Measurements from ENCODE around the gene ENPP6.

The ENPP6 gene

DNA sequence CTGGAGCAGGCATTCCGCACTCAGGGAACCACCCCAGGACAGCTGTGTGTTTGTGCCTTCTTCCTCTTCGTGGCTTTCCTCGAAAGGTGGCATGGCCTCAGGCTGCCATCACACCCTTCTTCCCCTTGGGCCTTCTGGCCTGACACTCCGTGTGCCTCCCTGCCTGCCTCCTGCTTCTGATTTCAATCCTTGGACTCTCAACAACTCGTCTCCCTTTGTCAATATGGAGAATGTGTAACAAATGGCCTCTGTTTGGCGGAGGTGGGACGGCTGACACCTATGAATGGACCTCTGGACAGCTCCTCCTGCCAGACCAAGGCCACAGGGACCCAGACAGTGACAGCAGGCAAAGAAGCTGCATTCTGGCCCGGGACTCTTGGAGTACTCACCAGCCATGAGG lies 137.0 kb downstream of the ENPP6 start:
- H3K4me1 ChIP-seq (ENCODE audit: insufficient read depth, low read length, poor library complexity, severe bottlenecking): no peaks in the 10 kb centered on the region
- H3K9me2 ChIP-seq (replicated peaks; ENCODE audit: low read depth, low read length): no peaks in the 10 kb centered on the region
- no peak overlapping the region for H3K4me2 ChIP-seq (ENCODE audit: low read depth, low read length, poor library complexity, severe bottlenecking)
- H3K4me3 ChIP-seq (ENCODE audit: low read length, poor library complexity, severe bottlenecking): no peak overlapping the region
- no peaks in the 10 kb centered on the region for H3K79me2 ChIP-seq (ENCODE audit: insufficient read depth, low read length)
- no peaks in the 10 kb centered on the region for H3F3A ChIP-seq (ENCODE audit: low read depth)
- TF ChIP-seq, protein P1, sequence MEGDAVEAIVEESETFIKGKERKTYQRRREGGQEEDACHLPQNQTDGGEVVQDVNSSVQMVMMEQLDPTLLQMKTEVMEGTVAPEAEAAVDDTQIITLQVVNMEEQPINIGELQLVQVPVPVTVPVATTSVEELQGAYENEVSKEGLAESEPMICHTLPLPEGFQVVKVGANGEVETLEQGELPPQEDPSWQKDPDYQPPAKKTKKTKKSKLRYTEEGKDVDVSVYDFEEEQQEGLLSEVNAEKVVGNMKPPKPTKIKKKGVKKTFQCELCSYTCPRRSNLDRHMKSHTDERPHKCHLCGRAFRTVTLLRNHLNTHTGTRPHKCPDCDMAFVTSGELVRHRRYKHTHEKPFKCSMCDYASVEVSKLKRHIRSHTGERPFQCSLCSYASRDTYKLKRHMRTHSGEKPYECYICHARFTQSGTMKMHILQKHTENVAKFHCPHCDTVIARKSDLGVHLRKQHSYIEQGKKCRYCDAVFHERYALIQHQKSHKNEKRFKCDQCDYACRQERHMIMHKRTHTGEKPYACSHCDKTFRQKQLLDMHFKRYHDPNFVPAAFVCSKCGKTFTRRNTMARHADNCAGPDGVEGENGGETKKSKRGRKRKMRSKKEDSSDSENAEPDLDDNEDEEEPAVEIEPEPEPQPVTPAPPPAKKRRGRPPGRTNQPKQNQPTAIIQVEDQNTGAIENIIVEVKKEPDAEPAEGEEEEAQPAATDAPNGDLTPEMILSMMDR (conservative IDR thresholded peaks at IDR 0.05; ENCODE audit: low read length): no peak
- no peak for TF ChIP-seq EZH2phosphoT487 (IDR thresholded peaks at IDR 0.05; ENCODE audit: borderline replicate concordance)
- no peaks in the 10 kb centered on the region for H3K27me3 ChIP-seq (ENCODE audit: insufficient read depth, low read length, poor library complexity, severe bottlenecking)
- H3K36me3 ChIP-seq (ENCODE audit: insufficient read depth, low read length): no peaks in the 10 kb centered on the region
- no peak overlapping the region for H3K9ac ChIP-seq (ENCODE audit: low read depth, low read length, poor library complexity, severe bottlenecking)
- no peaks in the 10 kb centered on the region for H4K20me1 ChIP-seq (ENCODE audit: insufficient read depth, low read length, poor library complexity, severe bottlenecking)
- no peak overlapping the region for H2AFZ ChIP-seq (ENCODE audit: low read length)
- H3K9me3 ChIP-seq (ENCODE audit: insufficient read depth, low read depth, low read length): no peaks in the 10 kb centered on the region

DNA sequence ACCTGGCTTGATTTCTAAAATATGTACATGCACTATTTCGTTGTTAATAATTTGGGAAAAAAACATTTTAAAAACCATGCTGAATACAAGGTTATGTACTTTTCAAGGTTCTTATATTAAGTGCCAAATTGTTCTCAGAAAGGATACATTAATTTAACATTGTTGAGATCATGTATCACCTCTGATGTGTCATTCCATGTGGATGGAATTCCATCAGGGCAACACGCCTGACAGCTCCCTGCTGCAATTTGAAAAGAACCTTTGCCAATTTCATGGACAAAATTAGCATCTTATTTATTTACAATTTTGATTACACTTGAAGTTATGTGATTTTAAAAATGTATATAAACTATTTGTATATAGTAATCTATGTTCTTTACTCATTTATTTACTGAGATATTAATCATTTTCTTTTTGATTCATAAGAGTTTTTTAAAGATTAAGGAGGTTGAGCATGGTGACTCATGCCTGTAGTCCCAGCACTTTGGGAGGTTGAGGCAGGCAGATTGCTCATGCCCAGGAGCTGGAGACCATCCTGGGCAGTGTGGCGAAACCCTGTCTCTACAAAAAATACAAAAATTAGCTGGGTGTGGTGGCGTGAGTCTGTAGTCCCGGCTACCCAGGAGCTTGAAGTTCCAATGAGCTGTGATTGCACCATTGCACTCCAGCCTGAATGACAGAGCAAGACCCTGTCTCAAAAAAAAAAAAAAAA lies 142.8 kb downstream of the ENPP6 start:
- Histone ChIP-seq H3K4me2 (ENCODE audit: low read depth, low read length, poor library complexity, severe bottlenecking) (no peak overlapping the region), H3K9me3 (ENCODE audit: insufficient read depth, low read depth, low read length) (no peaks in the 10 kb centered on the region; the same call in 1 of the 2 replicates), H3K27me3 (ENCODE audit: insufficient read depth, low read length, poor library complexity, severe bottlenecking) (no peaks in the 10 kb centered on the region), H4K20me1 (ENCODE audit: insufficient read depth, low read length, poor library complexity, severe bottlenecking) (no peaks in the 10 kb centered on the region), H3K79me2 (ENCODE audit: insufficient read depth, low read length) (no peaks in the 10 kb centered on the region), H3K4me1 (ENCODE audit: insufficient read depth, low read length, poor library complexity, severe bottlenecking) (no peaks in the 10 kb centered on the region), H3K9me2 (replicated peaks; ENCODE audit: low read depth, low read length) (no peaks in the 10 kb centered on the region), H3F3A (ENCODE audit: low read depth) (no peaks in the 10 kb centered on the region), H3K4me3 (ENCODE audit: low read length, poor library complexity, severe bottlenecking) (no peak overlapping the region), H2AFZ (ENCODE audit: low read length) (no peak overlapping the region), H3K36me3 (ENCODE audit: insufficient read depth, low read length) (no peaks in the 10 kb centered on the region), H3K9ac (ENCODE audit: low read depth, low read length, poor library complexity, severe bottlenecking) (no peak overlapping the region)
- TF ChIP-seq, protein P1 (conservative IDR thresholded peaks at IDR 0.05; ENCODE audit: low read length): no peak
- no peak for TF ChIP-seq EZH2phosphoT487 (IDR thresholded peaks at IDR 0.05; ENCODE audit: borderline replicate concordance)

DNA sequence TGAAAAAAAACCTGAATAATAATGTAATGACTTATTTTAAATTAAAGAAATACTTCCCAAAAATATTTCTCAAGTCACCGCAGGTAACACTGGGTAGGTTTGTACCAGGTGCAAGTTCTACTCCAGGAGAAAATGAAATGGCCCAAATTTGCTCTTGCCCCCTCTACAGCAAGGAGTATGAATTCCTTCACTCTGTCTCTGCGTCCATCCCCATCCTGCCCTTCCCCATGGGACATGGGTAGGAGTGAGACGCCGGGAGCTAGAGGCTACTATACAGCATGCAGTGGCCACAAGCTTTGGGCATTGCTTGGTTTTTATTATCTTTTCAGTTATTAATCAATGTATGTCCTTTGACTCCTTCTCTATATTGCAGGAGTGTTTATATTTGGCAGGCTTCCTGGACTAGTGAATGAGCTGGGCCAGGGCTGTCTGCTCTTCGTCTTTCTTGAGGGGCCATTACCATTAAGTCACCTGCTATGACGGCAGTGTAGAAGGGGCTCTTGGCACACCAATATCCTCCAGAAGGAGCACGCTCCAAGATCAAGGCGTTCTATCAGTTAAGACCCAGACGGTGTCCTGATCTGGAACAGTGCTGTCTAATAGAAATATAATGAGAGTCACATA lies 149.6 kb downstream of the ENPP6 start:
- H4K20me1 ChIP-seq (ENCODE audit: insufficient read depth, low read length, poor library complexity, severe bottlenecking): no peaks in the 10 kb centered on the region
- no peaks in the 10 kb centered on the region for H3K36me3 ChIP-seq (ENCODE audit: insufficient read depth, low read length)
- no peaks in the 10 kb centered on the region for H3F3A ChIP-seq (ENCODE audit: low read depth)
- no peak overlapping the region for H3K4me2 ChIP-seq (ENCODE audit: low read depth, low read length, poor library complexity, severe bottlenecking)
- TF ChIP-seq, protein P1 (conservative IDR thresholded peaks at IDR 0.05; ENCODE audit: low read length): no peak
- TF ChIP-seq EZH2phosphoT487 (IDR thresholded peaks at IDR 0.05; ENCODE audit: borderline replicate concordance): no peak
- no peaks in the 10 kb centered on the region for H3K9me2 ChIP-seq (replicated peaks; ENCODE audit: low read depth, low read length)
- no peaks in the 10 kb centered on the region for H3K79me2 ChIP-seq (ENCODE audit: insufficient read depth, low read length)
- H3K4me3 ChIP-seq (ENCODE audit: low read length, poor library complexity, severe bottlenecking): no peak overlapping the region
- H3K9ac ChIP-seq (ENCODE audit: low read depth, low read length, poor library complexity, severe bottlenecking): no peak overlapping the region
- H3K27me3 ChIP-seq (ENCODE audit: insufficient read depth, low read length, poor library complexity, severe bottlenecking): no peaks in the 10 kb centered on the region
- no peak overlapping the region for H2AFZ ChIP-seq (ENCODE audit: low read length)
- H3K4me1 ChIP-seq (ENCODE audit: insufficient read depth, low read length, poor library complexity, severe bottlenecking): no peaks in the 10 kb centered on the region
- H3K9me3 ChIP-seq (ENCODE audit: insufficient read depth, low read depth, low read length): no peaks in the 10 kb centered on the region; the same call in 1 of the 2 replicates
